Neutrophil (primary cell): ENCODE measurements around the gene TEX50.
"Not testable (repeated sequence)": the region's sequence is repeated elsewhere in the genome, so short reads cannot be mapped to it uniquely, and the experiment has no call there.

Source experiments
- H3K27ac ChIP-seq: fragments of 200-600 bp; sonication (generic); 2 replicates; pipeline ENCODE4 v1.5.1; 2016; ENCODE audit warnings: mild to moderate bottlenecking, moderate library complexity
- H3K27me3 ChIP-seq: fragments of 200-600 bp; sonication (generic); 2 replicates; pipeline ENCODE4 v1.6.0; 2016; ENCODE audit warnings: mild to moderate bottlenecking
- H3K36me3 ChIP-seq: fragments of 200-600 bp; sonication (generic); 2 replicates; pipeline ENCODE4 v1.5.1; 2017
- H3K4me1 ChIP-seq, 2 experiments: fragments of 200-600 bp in 1 of 2; sonication (generic) in 1 of 2; 1 replicate in 1 of 2; 2 replicates in 1 of 2; pipeline versions ENCODE4 v1.5.1 to v1.6.1; 2013 to 2016; ENCODE audit warnings: low read depth in 1 of 2, low read length in 1 of 2, mild to moderate bottlenecking in 1 of 2, moderate library complexity in 1 of 2; ENCODE audit not compliant: control insufficient read depth in 1 of 2, insufficient read depth in 1 of 2
- H3K4me3 ChIP-seq, 2 experiments: fragments of 200-600 bp in 1 of 2; sonication (generic) in 1 of 2; 1 replicate in 1 of 2; 2 replicates in 1 of 2; pipeline ENCODE4 v1.5.1; 2013 to 2016; ENCODE audit warnings: low read depth in 1 of 2, low read length in 1 of 2, mild to moderate bottlenecking in 1 of 2, moderate library complexity in 1 of 2
- H3K9me3 ChIP-seq: fragments of 200-600 bp; sonication (generic); 2 replicates; pipeline ENCODE4 v1.5.1; 2016
- CTCF ChIP-seq: fragments of 200-600 bp; sonication (generic); IDR thresholded peaks from 2 replicates; pipeline ENCODE4 v1.5.1; 2016; ENCODE audit warnings: antibody characterized with exemption

TEX50 gene

GRCh38 chr1:173660306-173660705 lies 25.2 kb downstream of the TEX50 start:
- no peaks in the 10 kb centered on the region for H3K36me3 ChIP-seq
- H3K9me3 ChIP-seq = no peaks in the 10 kb centered on the region
- TF ChIP-seq CTCF = no peak
- H3K4me3 ChIP-seq = no peak overlapping the region
- H3K4me1 ChIP-seq = no peaks in the 10 kb centered on the region
- H3K27ac ChIP-seq = no peak overlapping the region
- no peaks in the 10 kb centered on the region for H3K27me3 ChIP-seq

GRCh38 chr1:173661271-173661670 lies 26.1 kb downstream of the TEX50 start:
- no peaks in the 10 kb centered on the region for H3K4me1 ChIP-seq
- no peak for TF ChIP-seq CTCF
- no peaks in the 10 kb centered on the region for H3K27me3 ChIP-seq
- no peak overlapping the region for H3K4me3 ChIP-seq
- H3K36me3 ChIP-seq = no peaks in the 10 kb centered on the region
- H3K27ac ChIP-seq = no peak overlapping the region
- no peaks in the 10 kb centered on the region for H3K9me3 ChIP-seq

- TF ChIP-seq CTCF = no peak
- Histone ChIP-seq H3K27me3 (peaks cover 2% of the 10 kb centered on the region), H3K27ac (no peak overlapping the region), H3K4me3 (no peak overlapping the region), H3K4me1 (no peaks in the 10 kb centered on the region), H3K36me3 (no peaks in the 10 kb centered on the region), H3K9me3 (no peaks in the 10 kb centered on the region)
Measured at GRCh38 chr1:173661763-173662162, 26.6 kb downstream of the TEX50 start.

- H3K4me3 ChIP-seq = no peak overlapping the region
- H3K4me1 ChIP-seq = no peaks in the 10 kb centered on the region
- no peaks in the 10 kb centered on the region for H3K9me3 ChIP-seq
- H3K27me3 ChIP-seq = peaks cover 16% of the 10 kb centered on the region
- no peak for TF ChIP-seq CTCF
- H3K36me3 ChIP-seq = no peaks in the 10 kb centered on the region
- H3K27ac ChIP-seq = no peak overlapping the region
Measured at GRCh38 chr1:173663159-173663558, 28.0 kb downstream of the TEX50 start.

- peaks cover 0 to 3% of the 10 kb centered on the region in 2 experiments for H3K4me1 ChIP-seq
- H3K36me3 ChIP-seq = no peaks in the 10 kb centered on the region
- peaks cover 47% of the 10 kb centered on the region for H3K27me3 ChIP-seq
- no peaks in the 10 kb centered on the region for H3K9me3 ChIP-seq
- H3K27ac ChIP-seq = no peak overlapping the region
- no peak overlapping the region for H3K4me3 ChIP-seq
- no peak for TF ChIP-seq CTCF
Measured at GRCh38 chr1:173666646-173667045, 31.5 kb downstream of the TEX50 start.

- Histone ChIP-seq H3K4me1 (peaks cover 0 to 3% of the 10 kb centered on the region in 2 experiments), H3K4me3 (no peak within 1 kb of the TSS), H3K27ac (no peak within 1 kb of the TSS), H3K27me3 (peaks cover 47% of the 10 kb centered on the region), H3K36me3 (no peaks in the 10 kb centered on the region), H3K9me3 (no peaks in the 10 kb centered on the region)
- TF ChIP-seq CTCF = no peak
Measured at GRCh38 chr1:173669491-173669941, 34.4 kb downstream of the TEX50 start, which contains the start of gene ANKRD45. Gene ANKRD45, minus strand, starts transcription at chr1:173669851. Its CDS starts 10,433 bp downstream, at chr1:173659418.

GRCh38 chr1:173674496-173674895 lies 39.4 kb downstream of the TEX50 start:
- H3K27ac ChIP-seq, H3K4me3 ChIP-seq, H3K4me1 ChIP-seq, H3K9me3 ChIP-seq, H3K36me3 ChIP-seq: not testable (repeated sequence)
- peaks cover 18% of the 10 kb centered on the region for H3K27me3 ChIP-seq

- not testable (repeated sequence) for H3K27me3 ChIP-seq, H3K4me3 ChIP-seq, H3K9me3 ChIP-seq, H3K27ac ChIP-seq, H3K4me1 ChIP-seq, H3K36me3 ChIP-seq
Measured at GRCh38 chr1:173680152-173680551, 45.0 kb downstream of the TEX50 start.
